Smooth muscle cell (in vitro differentiated cells): ENCODE results near the gene ABCD2. TPM values are rescaled to one million over a fixed set of nuclear protein-coding genes. Genes with fewer than 3 reads are reported as not detected.
"Not testable (repeated sequence)": the region's sequence is repeated elsewhere in the genome, so short reads cannot be mapped to it uniquely, and the experiment has no call there.

Source experiments
- DNase-seq: peaks from one replicate; lab custom pipeline; 2025; ENCODE audit not compliant: unreplicated experiment; lab: John Stamatoyannopoulos, UW
- H2AFZ ChIP-seq: fragments of 200-600 bp; sonication (generic); 2 replicates; pipeline ENCODE4 v1.6.0; 2016; ENCODE audit warnings: antibody characterized with exemption, low read depth, mild to moderate bottlenecking
- H3F3A ChIP-seq: fragments of 200-600 bp; sonication (generic); 2 replicates; pipeline ENCODE4 v1.6.0; 2017; ENCODE audit warnings: antibody characterized with exemption, low read depth
- H3K27ac ChIP-seq: fragments of 200-600 bp; sonication (generic); 2 replicates; pipeline ENCODE4 v1.5.1; 2016; ENCODE audit warnings: low read depth, mild to moderate bottlenecking
- H3K27me3 ChIP-seq: fragments of 200-600 bp; sonication (generic); 2 replicates; pipeline ENCODE4 v1.6.1; 2016; ENCODE audit warnings: low read depth, mild to moderate bottlenecking
- H3K36me3 ChIP-seq: fragments of 200-600 bp; sonication (generic); 2 replicates; pipeline ENCODE4 v1.5.1; 2016; ENCODE audit warnings: low read depth
- H3K4me1 ChIP-seq: fragments of 200-600 bp; sonication (generic); 2 replicates; pipeline ENCODE4 v1.5.1; 2016; ENCODE audit warnings: low read depth
- H3K4me2 ChIP-seq: fragments of 200-600 bp; sonication (generic); 2 replicates; pipeline ENCODE4 v1.6.0; 2016; ENCODE audit warnings: mild to moderate bottlenecking
- H3K4me3 ChIP-seq: fragments of 200-600 bp; sonication (generic); 2 replicates; pipeline ENCODE4 v1.5.1; 2016; ENCODE audit warnings: mild to moderate bottlenecking
- H3K79me2 ChIP-seq: fragments of 200-600 bp; sonication (generic); 2 replicates; pipeline ENCODE4 v1.6.0; 2016; ENCODE audit warnings: low read depth, mild to moderate bottlenecking
- H3K9ac ChIP-seq: fragments of 200-600 bp; sonication (generic); 2 replicates; pipeline ENCODE4 v1.6.0; 2016; ENCODE audit warnings: low read depth
- H3K9me3 ChIP-seq: fragments of 200-600 bp; sonication (generic); replicated peaks from 2 replicates; pipeline ENCODE4 v1.5.1; 2016; ENCODE audit warnings: low read depth
- H4K20me1 ChIP-seq: fragments of 200-600 bp; sonication (generic); 2 replicates; pipeline ENCODE4 v1.6.0; 2016; ENCODE audit warnings: low read depth
- WGBS: methylation state at CpG from one replicate; pipeline ENCODE4 v1.1.7; 2016; ENCODE audit warnings: low lambda C conversion rate; 5-methylcytosine and 5-hydroxymethylcytosine counted together
- polyA plus RNA-seq: library from polyadenylated mRNA; unstranded; fragments of >200 nt; fragmentation: Nextera tagmentation; extraction: Ambion mirVana; gene quantifications from 2 replicates; pipeline ENCODE4 v1.2.1, GENCODE V29; 2016
- total RNA-seq: library from RNA; depleted of rRNA; stranded (reverse); fragments of >200 nt; gene quantifications from 2 replicates; pipeline ENCODE4 v1.2.3, GENCODE V29; 2014
- TF ChIP-seq, protein P1 (sequence below): fragments of 200-600 bp; sonication (generic); IDR thresholded peaks from 2 replicates; pipeline ENCODE4 v1.5.1; 2017; ENCODE audit warnings: borderline replicate concordance, mild to moderate bottlenecking, antibody characterized with exemption; ENCODE audit not compliant: insufficient read depth, poor library complexity, severe bottlenecking

The ABCD2 gene
- total and polyA plus RNA-seq, 2 experiments from 2014 or later = 0.04 TPM; not detected in 1

DNA sequence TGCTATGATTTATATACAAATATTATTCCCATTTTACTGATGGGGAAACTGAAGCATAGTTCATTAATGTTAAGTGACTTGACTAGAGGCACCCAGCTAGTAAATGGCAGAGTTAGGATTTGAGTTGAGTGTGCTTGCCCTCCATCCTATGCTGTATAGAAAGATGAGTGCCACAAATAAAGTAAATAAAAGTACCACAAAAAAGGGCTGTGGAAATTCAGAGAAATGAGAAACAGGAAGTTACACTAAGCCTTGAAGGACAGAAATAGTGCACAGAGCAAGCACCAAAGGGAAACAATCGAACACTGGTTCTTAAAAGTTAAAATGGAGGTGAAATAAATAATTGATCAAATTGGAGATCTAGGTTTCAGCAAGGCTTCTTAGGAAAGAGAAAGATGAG, 9.2 kb upstream of the ABCD2 start:
- no peaks in the 10 kb centered on the region for H3K27me3 ChIP-seq
- no peaks in the 10 kb centered on the region for H3K36me3 ChIP-seq
- DNase-seq = no peak
- no peak overlapping the region for H3K27ac ChIP-seq
- no peak overlapping the region for H3K9ac ChIP-seq
- no peaks in the 10 kb centered on the region for H3K79me2 ChIP-seq
- H4K20me1 ChIP-seq = no peaks in the 10 kb centered on the region
- no peaks in the 10 kb centered on the region for H3F3A ChIP-seq
- no peak overlapping the region for H3K4me3 ChIP-seq
- 79% methylated on average over 1 of the region's 1 CpG for WGBS
- no peak overlapping the region for H2AFZ ChIP-seq
- H3K4me1 ChIP-seq = no peaks in the 10 kb centered on the region
- no peak overlapping the region for H3K4me2 ChIP-seq
- H3K9me3 ChIP-seq = no peaks in the 10 kb centered on the region
- TF ChIP-seq, protein P1, sequence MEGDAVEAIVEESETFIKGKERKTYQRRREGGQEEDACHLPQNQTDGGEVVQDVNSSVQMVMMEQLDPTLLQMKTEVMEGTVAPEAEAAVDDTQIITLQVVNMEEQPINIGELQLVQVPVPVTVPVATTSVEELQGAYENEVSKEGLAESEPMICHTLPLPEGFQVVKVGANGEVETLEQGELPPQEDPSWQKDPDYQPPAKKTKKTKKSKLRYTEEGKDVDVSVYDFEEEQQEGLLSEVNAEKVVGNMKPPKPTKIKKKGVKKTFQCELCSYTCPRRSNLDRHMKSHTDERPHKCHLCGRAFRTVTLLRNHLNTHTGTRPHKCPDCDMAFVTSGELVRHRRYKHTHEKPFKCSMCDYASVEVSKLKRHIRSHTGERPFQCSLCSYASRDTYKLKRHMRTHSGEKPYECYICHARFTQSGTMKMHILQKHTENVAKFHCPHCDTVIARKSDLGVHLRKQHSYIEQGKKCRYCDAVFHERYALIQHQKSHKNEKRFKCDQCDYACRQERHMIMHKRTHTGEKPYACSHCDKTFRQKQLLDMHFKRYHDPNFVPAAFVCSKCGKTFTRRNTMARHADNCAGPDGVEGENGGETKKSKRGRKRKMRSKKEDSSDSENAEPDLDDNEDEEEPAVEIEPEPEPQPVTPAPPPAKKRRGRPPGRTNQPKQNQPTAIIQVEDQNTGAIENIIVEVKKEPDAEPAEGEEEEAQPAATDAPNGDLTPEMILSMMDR = no peak

DNA sequence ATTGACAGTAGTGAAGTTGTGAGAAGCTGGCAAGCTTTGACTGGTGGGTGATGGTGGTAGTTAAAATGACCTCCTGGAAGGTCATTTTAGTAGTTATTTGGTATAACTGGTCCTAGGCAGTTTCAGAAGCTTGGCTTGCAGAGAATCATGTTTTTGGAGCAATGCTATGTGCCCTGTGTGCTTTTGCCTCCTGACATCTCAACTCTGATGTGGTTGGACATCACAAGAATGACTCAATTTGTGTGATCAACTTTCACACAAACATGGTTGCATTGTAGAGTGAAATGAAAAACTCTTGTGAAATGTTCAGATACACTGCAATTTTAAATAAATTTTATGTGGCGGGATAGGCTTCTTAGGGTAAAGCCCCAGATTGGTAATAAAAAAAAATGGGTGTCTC, 8.3 kb upstream of the ABCD2 start:
- Histone ChIP-seq H3K4me1 (no peaks in the 10 kb centered on the region), H3K27ac (no peak overlapping the region), H3F3A (no peaks in the 10 kb centered on the region), H3K4me3 (no peak overlapping the region), H3K79me2 (no peaks in the 10 kb centered on the region), H3K4me2 (no peak overlapping the region), H3K36me3 (no peaks in the 10 kb centered on the region), H2AFZ (no peak overlapping the region), H3K9ac (no peak overlapping the region), H4K20me1 (no peaks in the 10 kb centered on the region), H3K27me3 (no peaks in the 10 kb centered on the region), H3K9me3 (no peaks in the 10 kb centered on the region)
- TF ChIP-seq, protein P1 = no peak
- WGBS = 96% methylated on average over 1 of the region's 1 CpG
- DNase-seq = no peak

DNA sequence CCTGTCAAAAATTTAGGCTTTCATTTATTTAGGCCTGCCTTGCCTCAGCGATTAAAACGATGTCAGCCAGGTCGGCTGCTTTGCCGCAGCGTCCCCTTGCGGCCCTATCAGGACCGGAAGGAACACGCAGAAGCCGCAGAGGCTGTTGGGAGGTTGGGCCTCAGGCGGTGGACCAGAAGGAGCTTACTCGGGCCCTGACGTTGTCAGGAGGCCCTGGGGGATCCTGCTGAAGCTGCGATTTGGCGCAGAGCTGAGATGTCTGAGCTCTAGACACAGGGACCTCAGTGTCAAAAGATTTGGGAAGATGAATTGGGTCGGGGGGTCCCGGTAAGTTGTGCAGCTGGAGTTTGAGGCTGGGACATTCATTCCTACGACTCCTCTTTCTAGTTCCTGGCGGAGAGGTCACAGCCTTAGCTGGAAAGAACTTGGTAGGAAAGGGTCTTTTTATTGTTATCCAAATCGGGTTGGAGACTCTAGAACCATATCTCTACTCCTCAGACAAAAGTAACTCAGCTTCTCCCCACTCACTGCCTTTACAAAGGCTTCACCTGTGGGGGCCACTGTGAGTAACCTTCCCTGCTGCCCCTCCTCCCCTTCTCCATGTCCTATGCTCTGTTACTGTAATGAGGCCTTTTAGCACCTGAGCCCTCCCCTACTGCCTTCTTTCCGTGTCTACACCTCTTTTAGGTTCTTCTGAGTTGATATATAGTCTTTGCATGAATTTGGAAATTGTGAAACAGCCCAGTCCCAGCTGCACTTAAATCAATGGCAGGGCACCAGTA, 6.6 kb upstream of the ABCD2 start:
- Histone ChIP-seq H3K27me3 (no peaks in the 10 kb centered on the region), H3F3A (no peaks in the 10 kb centered on the region), H3K27ac (no peak overlapping the region), H4K20me1 (no peaks in the 10 kb centered on the region), H3K79me2 (no peaks in the 10 kb centered on the region), H3K4me3 (no peak overlapping the region), H3K9me3 (no peaks in the 10 kb centered on the region), H3K9ac (no peak overlapping the region), H2AFZ (no peak overlapping the region), H3K4me2 (no peak overlapping the region), H3K4me1 (no peaks in the 10 kb centered on the region), H3K36me3 (no peaks in the 10 kb centered on the region)
- no peak for DNase-seq
- WGBS = 85% methylated on average over 20 of the region's 20 CpGs
- TF ChIP-seq, protein P1 = no peak

DNA sequence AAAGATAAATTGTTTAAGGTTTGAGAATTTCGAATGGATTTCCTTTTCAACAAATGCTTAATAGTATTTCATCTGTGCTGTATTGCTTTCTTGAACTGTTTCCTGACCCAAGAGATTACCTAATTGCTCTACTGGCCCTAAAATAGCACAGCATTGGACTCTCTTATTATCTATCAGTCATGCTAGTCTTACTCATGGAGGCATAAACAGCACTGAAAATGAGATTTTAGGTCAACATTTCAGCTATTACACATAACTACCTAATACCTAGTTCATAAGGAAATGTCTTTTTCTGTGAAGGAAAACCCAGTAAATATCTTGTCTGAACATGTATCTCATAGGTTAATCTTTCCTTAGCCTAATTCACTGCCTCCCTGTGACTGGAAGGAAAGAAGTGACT, 4.3 kb upstream of the ABCD2 start:
- no peak for DNase-seq
- peaks cover 7% of the 10 kb centered on the region for H3F3A ChIP-seq
- H3K27me3 ChIP-seq = no peaks in the 10 kb centered on the region
- H3K4me3 ChIP-seq = no peak overlapping the region
- 82% methylated on average over 1 of the region's 1 CpG for WGBS
- H3K36me3 ChIP-seq = no peaks in the 10 kb centered on the region
- no peak overlapping the region for H3K4me2 ChIP-seq
- H2AFZ ChIP-seq = no peak overlapping the region
- peaks cover 3% of the 10 kb centered on the region for H3K4me1 ChIP-seq
- no peaks in the 10 kb centered on the region for H4K20me1 ChIP-seq
- no peak overlapping the region for H3K27ac ChIP-seq
- H3K79me2 ChIP-seq = no peaks in the 10 kb centered on the region
- no peaks in the 10 kb centered on the region for H3K9me3 ChIP-seq
- H3K9ac ChIP-seq = no peak overlapping the region
- TF ChIP-seq, protein P1 = no peak

DNA sequence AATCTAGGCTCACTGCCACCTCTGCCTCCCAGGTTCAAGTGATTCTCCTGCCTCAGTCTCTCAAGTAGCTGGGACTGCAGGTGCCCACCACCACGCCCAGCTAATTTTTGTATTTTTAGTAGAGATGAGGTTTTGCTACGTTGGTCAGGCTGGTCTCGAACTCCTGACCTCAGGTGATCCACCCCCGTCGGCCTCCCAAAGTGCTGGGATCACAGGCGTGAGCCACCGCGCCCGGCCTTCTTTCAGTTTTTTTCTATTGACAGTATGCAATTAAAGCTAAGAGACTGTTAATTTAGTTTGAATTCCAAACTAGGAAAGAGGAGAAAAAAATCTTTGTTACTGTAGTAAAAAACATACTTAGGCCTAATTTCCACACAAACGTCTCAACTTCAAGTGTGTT, 3.6 kb upstream of the ABCD2 start:
- not testable (repeated sequence) for H3K79me2 ChIP-seq, H2AFZ ChIP-seq, H3K27me3 ChIP-seq, H3K9me3 ChIP-seq, H3K4me1 ChIP-seq, H3K4me2 ChIP-seq, DNase-seq, H3K36me3 ChIP-seq, H3K27ac ChIP-seq, H3K4me3 ChIP-seq, H4K20me1 ChIP-seq, H3F3A ChIP-seq, H3K9ac ChIP-seq
- 95% methylated on average over 10 of the region's 10 CpGs for WGBS
